ENCODE results near the gene GCK. TPM values are rescaled to one million over a fixed set of nuclear protein-coding genes. Genes with fewer than 3 reads are reported as not detected.

The GCK gene
- total RNA-seq, 1 donor: 0.43 TPM

DNA sequence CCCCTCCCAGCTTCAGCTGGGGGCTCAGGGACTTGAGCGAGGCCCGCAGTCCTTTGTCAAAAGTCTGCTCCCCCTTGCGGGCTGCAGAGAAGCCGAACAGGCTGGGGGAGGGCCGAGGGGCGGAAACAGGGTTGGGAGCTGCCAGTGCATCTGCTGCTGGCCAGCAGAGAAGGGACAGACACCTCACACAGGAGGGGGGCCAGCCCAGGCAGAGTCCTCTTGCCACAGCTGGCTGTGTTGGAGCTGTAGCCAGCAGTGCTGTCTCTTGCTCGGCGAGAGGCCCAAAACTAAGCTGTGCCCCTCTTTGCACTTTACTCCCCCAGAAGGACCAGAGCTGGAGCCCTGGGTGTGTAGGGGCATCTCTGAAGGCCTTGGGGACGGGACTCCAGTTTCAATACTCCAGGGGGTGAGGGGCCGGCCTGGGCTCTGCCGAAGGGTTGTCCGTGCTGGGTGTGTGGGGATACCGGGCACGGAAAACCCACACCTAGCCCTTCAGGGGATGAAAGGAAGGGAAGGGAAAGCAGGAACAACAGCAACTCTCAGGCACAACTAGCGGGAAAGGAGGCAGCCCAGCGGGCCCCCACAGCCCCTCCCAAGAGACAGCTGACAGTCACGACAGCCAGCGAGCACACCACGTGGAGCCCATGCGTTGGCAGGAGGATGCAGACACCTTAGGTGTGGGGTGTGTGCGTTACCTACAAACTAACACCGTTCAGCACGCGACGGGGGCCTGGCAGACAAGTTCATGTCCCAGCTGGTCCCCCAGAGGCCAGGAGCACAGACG lies 29.4 kb upstream of the GCK start:
- no peak overlapping the region for H3K4me3 ChIP-seq (ENCODE audit: low read depth, low read length)
- peak; percentile 3 for DNase-seq (ENCODE audit: low read depth)
- TF ChIP-seq, protein P1, sequence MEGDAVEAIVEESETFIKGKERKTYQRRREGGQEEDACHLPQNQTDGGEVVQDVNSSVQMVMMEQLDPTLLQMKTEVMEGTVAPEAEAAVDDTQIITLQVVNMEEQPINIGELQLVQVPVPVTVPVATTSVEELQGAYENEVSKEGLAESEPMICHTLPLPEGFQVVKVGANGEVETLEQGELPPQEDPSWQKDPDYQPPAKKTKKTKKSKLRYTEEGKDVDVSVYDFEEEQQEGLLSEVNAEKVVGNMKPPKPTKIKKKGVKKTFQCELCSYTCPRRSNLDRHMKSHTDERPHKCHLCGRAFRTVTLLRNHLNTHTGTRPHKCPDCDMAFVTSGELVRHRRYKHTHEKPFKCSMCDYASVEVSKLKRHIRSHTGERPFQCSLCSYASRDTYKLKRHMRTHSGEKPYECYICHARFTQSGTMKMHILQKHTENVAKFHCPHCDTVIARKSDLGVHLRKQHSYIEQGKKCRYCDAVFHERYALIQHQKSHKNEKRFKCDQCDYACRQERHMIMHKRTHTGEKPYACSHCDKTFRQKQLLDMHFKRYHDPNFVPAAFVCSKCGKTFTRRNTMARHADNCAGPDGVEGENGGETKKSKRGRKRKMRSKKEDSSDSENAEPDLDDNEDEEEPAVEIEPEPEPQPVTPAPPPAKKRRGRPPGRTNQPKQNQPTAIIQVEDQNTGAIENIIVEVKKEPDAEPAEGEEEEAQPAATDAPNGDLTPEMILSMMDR (IDR thresholded peaks at IDR 0.05; ENCODE audit: insufficient read depth, low read depth, low read length): peak; percentile 18

DNA sequence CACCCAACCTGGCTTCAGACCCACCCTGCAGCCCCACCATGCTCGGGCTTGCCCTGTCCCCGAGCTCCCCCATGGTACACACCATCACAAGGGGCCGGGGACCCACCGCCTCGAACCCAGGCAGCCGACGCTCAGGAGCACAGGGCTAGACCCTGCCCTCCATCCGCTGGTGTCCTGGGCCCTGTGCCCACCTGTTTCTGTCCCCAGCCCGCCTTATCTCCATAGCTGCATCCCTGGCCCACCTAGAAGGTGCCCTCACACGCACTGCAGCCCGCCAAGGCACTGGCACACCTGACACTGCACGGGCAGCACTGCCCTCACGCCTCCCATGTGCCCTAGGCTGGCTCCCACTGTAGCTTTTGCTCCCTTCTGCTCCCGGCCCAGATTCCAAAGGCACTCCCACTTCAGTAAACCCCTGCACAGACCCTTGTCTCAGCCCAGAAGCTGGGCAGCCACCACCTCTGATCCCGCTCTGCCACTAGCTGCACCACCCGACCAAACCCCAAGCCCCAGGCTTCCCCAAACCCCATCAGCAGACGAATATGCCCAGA lies 28.7 kb upstream of the GCK start:
- DNase-seq (ENCODE audit: low read depth): no peak
- TF ChIP-seq, protein P1 (IDR thresholded peaks at IDR 0.05; ENCODE audit: insufficient read depth, low read depth, low read length): no peak
- H3K4me3 ChIP-seq (ENCODE audit: low read depth, low read length): no peak overlapping the region

DNA sequence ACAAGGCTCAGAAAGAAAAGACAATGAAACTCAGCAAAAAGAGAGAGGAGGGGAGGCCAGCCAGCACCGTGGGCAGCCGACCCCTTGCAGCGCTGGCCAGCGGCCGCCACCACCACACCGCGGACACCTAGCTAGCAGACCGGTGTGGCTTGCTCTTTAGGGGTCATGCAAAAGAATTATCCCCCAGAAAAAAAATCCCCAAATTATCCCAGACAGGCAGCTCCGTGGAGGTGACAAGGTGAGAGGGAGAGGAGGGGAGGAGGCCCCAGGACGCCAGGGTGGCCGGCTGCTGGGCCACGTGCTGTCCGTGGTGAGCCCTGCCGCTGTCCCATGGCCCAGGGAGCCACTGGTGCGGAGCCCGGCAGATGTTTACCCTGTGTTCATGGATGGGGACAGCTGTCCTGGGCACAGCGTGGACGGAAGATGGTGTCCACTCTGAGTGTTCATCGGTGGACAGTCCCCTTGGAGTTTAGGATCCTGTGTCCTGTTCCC lies 28.0 kb upstream of the GCK start:
- no peak for DNase-seq (ENCODE audit: low read depth)
- H3K4me3 ChIP-seq (ENCODE audit: low read depth, low read length): no peak overlapping the region
- TF ChIP-seq, protein P1 (IDR thresholded peaks at IDR 0.05; ENCODE audit: insufficient read depth, low read depth, low read length): no peak

DNA sequence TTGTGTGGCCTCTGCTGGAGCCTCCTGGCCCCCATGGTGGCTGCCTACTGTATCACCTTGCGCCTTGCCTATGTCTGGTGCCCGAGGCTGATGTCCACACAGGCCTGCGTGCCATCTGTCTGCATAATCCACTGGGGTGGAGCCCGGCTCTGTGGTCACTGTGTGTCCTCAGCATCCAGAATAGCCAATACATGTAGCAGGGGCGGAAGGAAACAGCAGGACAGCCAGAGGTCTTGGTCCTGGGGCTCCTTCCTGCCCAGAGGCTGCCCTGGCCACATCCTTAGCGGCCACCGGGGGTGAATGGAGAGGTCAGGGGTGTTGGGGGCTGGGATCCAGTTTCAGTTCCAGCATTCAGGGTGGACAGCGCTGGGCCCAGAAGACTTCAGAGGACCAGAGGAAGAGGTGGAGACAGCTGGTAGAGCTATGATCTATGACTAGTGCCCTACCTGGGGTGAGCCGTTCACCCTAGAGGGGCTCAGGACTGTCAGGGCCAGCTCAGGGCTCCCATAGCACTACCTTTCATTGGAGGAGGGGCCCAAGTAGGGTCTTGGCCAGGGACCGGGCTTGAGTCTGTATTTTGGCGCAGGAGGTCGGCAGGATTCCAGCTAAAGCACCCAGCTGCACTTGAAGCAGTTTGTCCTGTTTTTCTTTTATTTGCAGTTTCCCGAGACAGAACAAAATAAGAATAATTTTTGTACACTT lies 27.4 kb upstream of the GCK start:
- no peak for DNase-seq (ENCODE audit: low read depth)
- no peak overlapping the region for H3K4me3 ChIP-seq (ENCODE audit: low read depth, low read length)
- TF ChIP-seq, protein P1 (IDR thresholded peaks at IDR 0.05; ENCODE audit: insufficient read depth, low read depth, low read length): no peak

DNA sequence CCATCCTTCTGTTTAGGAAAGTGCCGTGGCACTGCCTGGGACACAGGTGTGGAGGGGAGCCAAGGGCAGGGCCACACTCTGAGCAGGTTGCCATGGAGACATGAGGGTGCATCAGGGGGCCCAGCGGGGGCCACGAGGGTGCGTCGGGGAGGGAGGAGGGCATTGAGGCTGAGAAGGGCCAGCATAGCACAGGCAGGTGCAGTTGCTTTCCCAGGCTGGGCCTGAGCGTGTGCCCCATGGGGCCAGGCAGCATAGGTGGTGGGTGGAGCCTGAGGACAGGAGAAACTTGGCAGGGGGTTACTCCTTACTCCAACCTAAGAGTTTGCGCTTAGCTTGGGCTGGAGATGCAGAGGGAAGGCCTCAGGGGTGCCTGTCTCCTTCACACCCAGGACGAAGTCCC lies 26.8 kb upstream of the GCK start:
- H3K4me3 ChIP-seq (ENCODE audit: low read depth, low read length): no peak overlapping the region
- DNase-seq (ENCODE audit: low read depth): no peak
- TF ChIP-seq, protein P1 (IDR thresholded peaks at IDR 0.05; ENCODE audit: insufficient read depth, low read depth, low read length): no peak

DNA sequence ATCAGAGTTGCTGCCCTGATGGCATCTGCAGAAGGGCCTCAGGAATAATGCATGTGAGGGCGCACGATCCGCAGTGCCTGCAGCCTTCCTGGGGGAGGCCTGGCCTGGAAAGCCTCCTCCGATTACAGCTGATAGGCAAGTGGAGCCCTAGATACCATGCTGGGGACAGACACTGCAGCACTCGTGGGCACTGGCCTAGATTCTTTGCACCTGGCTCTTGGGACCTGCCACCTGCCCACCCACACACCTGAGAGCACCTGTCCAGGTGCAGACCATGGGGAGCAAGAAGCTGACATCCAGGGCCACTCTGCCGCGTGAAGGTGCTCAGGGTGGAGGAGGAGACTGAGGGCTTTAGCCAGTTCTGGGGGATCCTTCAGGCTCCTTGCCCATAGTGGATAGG lies 26.3 kb upstream of the GCK start:
- DNase-seq (ENCODE audit: low read depth): no peak
- no peak overlapping the region for H3K4me3 ChIP-seq (ENCODE audit: low read depth, low read length)
- TF ChIP-seq, protein P1 (IDR thresholded peaks at IDR 0.05; ENCODE audit: insufficient read depth, low read depth, low read length): no peak

All from fibroblast of villous mesenchyme (primary cell).